ENCODE measurements around the gene LRRIQ3.
"Not testable (repeated sequence)": the region's sequence is repeated elsewhere in the genome, so short reads cannot be mapped to it uniquely, and the experiment has no call there.

Gene LRRIQ3, protein sequence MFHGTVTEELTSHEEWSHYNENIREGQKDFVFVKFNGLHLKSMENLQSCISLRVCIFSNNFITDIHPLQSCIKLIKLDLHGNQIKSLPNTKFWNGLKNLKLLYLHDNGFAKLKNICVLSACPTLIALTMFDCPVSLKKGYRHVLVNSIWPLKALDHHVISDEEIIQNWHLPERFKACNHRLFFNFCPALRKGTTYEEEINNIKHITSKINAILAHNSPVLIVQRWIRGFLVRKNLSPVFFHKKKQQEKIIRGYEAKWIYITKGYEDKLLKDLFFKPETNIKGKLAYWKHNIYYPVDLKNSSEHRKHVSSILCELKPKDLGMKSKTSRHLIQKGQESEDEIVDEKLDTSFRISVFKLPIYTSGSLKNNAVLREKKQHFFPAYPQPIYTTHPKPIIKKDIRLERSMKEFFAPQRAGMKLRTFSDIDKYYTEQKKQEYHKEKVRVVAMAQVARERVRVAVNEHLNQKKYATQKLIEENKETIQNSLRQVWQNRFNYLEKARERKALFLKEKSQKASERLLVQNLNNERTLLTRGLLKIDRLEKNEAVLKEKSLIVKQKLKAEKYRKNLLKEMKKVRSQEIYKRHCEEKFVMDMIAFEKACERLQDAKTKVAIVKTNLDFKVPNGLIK

DNA sequence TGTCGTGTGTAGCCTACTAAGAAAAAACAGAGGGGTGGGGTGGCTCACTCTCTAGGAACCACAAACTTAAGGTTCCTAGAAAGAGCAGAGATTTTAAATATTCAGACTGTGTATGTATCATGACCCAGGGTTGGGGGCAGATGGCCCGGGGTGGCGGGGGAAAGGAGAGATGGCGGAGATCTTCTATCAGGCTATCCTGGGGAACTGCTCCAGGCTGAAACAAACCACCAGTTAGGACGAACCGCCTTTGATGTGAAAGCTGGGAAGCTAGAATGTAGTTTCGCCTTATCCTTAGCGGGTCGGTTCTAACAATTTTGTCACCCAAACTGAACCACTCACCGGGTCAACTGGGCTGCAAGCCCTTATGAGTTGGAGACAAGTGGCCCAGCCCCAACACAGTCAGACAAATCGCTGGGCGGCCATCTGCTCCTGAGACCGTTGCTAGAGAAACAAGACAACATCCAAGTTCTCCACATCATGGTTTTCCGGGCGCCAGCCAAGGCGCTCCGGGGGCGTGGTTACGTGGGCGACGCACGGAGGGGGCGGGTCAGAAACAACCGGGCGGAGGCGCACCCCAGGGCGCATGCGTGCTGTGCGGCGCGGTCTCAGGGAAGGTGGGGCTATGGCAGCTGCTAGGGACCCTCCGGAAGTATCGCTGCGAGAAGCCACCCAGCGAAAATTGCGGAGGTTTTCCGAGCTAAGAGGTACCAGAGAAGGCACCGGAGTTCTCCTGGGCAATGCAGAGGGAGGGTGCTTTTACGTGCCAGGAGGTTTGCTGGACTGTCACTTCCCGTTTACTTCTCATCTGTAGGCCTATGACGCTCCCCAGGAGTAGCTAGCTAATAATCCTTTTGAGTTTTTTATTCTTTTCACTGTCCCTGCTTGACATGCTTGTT lies at the start of gene LRRIQ3, which contains the start of gene FPGT:
Gene LRRIQ3 (minus strand): TSS at position 520 of the 896 bp plus-strand sequence. CDS start 14,492 bp downstream, outside the sequence.
Gene FPGT (plus strand): TSS at position 586 of the 896 bp plus-strand sequence. CDS start 37 bp downstream, at position 623.
- peak; percentile 97 for DNase-seq

DNA sequence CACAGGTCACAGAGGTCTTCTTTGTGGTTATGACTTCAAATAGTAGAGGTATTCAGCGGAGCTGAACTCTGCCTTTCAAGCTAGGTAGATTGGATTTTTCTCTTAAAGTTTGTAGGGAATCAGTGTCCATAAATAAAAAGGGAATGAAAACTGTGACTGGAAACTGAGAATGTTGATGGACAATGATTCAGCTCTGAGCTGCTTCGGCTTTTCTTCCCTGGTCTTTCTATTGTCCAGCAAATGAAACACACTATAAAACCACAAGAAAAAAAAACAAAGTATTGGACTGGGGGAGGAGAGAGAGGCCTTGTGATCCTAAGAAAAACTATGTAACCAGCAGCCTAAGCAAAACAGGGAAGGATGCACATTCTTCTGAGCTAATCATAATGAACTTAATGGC lies 48.3 kb upstream of the LRRIQ3 start:
- DNase-seq: no peak

DNA sequence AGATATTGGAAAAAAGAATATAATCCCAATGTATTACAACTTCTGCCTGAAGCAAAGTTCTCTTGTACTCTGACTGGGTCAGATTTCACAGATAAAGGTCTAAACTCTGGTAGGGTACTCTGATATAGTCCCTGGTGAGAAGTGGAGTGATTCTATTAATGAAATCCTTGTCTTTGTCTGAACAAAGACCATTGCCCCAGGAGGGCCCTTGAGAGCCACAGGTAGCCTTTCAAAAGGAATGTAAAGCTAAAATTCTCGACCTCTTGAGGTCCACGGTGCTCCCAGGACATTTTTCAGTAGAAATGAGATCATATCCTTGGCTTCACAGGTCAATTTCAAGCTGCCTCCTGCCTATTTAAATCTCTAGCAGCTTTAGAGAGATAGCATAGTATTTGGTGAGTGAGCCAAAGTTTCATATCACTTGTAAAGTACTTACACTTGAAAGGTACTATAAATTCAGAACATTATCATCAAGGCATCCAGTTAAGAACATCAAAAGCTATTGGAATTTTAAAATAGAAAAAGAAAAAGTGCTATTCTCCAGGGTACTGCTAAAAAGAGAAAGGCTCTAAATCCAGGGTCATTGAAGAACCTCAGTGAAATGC lies 47.3 kb upstream of the LRRIQ3 start:
- DNase-seq: no peak

DNA sequence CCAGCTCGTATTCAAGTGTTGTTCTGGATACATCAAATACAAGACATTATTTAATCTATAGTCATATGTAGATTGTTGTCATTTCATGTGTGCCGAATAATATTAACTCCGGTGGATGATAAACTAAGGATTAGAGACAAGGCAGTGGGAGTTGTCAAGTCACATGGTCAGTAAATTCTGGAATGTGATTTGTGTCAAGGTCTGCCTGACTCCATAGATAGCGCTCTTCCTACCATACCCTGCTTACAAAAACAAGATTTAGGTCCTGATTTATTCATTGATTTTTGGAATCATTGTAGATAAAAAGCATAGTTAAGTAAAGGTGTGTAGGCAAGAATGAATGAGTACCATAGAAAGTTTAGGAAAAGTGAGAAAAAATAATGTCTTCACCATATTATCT lies 39.8 kb upstream of the LRRIQ3 start:
- DNase-seq: no peak

DNA sequence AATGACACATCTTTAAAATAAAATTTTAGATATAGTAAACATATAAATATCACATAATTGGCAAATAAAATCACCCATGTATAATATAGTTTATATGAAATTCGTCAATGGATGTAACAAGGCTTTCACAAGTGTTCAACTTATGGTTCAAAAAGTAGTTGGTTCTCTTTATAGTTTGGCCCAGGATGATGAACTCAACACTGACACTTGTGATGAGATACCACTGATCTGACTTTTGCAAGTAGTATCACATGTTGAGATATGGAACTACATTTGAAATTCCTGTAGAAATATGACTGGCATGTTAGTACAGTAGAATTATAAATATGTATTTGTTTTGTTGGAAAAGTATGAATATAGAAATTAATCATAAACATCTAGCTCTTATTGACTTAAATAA lies 39.1 kb upstream of the LRRIQ3 start:
- DNase-seq: no peak

DNA sequence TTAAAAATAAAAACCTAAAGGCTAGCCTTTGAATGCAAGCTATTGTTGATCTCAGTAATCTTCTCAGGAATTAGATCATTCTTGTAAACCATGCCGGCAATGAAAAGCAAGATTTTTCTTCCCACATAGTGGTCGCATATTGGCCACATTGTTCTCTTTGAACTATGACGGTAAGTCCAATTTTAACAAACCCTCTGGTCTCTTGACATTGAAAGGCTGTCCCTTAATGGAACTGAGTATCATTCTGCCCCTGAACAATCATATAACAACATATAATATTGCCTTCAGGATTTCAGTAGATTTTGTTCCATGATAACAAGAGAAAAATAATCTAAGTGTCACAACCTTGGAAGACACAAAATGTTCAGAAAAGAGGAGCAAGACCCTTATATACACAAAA lies 38.5 kb upstream of the LRRIQ3 start:
- DNase-seq: no peak

DNA sequence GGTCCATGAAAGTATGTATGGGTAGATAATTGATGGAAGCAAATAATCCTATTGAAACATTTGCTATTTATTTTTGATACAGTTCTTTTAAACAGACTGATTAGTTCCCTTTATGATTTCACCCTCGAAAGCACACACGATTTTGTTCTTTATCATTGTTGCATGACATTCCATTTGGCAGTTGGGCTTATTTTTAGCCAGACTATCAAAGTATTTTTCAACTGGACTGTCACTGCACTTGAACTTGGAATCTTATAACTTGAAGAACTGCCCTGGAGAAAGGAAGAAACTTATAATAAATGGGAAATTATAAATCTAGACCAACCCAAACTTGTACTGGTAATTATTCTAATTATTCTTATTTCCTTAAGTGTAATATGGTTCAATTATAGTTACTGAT lies 37.2 kb upstream of the LRRIQ3 start, which contains the start of gene TNNI3K:
Gene TNNI3K (plus strand): TSS at position 235 of the 400 bp plus-strand sequence. CDS start 65 bp downstream, at position 300.
- DNase-seq: no peak

DNA sequence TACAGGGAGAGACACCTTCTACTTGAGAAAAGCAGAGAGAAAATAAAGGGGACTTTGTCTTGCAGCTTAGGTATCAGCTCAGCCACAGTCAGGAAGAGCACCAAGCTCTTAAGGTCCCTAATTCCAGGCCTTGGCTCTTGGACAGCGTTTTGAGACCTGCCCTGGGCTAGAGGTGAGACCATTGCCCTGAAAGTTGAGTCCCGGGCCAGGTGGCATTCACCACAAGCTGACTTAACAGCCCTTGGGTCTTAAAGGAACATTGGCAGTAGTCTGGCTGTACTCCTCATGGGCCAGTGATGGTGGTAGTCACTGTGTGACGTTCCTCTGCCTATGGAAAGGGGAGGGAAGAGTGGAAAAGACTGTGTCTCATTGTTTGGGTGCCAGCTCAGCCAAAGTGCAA lies 25.5 kb upstream of the LRRIQ3 start:
- no peak for DNase-seq

DNA sequence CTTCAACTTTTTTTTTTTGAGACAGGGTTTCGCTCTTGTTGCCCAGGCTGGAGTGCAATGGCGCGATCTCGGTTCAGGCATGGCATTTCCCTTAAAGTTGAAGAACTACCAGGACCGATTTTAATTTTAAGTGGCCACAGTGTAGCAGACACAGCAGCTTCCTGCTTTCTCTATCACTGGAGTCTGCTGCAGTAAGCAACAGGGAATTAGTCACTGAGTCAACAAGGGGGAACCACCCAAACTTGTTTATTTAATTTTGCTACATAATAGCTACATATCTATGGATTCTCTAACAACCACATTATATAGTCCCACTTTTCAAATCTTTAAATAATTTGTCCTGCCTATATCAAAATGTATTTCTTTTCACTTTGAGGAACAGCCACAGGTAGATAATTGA lies 24.7 kb upstream of the LRRIQ3 start:
- no peak for DNase-seq

DNA sequence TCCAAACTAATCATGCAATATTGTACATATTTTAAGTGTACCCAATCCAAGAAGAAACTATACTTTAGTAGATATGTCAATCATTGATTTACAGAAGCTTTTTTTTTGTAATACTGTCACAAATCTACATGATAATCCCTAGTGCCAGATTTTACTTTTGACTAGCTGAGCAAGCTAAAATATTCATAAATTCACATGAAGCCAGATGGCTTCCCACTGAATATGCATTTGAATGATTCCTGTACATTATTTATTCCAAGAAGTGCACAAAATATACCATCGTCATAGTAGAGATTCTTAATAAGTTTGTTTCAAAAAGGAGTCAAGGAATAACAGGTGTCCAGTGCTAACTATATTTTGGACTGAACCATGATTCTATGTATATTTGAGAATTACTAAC lies 17.3 kb upstream of the LRRIQ3 start:
- no peak for DNase-seq

DNA sequence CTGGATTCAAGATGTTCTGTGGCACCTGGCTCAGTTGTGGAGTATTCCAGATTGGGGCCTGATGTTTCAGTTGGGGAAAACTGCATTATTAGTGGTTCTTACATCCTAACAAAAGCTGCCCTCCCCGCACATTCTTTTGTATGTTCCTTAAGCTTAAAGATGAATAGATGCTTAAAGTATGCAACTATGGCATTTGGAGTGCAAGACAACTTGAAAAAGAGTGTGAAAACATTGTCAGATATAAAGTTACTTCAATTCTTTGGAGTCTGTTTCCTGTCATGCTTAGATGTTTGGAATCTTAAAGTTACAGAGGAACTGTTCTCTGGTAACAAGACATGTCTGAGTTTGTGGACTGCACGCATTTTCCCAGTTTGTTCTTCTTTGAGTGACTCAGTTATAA lies 7.3 kb upstream of the LRRIQ3 start:
- no peak for DNase-seq

DNA sequence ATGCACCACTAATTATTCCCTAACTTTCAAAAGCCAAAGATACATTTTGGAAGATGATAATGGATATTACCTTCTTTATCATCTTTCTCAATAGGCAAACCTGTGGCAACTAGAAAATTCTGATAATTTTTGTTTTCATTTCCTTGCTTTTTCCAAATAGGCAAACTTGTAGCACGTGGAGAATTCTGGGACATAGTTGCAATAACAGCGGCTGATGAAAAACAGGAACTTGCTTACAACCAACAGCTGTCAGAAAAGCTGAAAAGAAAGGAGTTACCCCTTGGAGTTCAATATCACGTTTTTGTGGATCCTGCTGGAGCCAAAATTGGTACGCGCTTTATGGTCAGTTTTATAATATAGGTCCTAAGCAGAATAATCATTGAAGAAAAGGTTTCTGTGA lies 1.5 kb upstream of the LRRIQ3 start:
- DNase-seq: no peak

DNA sequence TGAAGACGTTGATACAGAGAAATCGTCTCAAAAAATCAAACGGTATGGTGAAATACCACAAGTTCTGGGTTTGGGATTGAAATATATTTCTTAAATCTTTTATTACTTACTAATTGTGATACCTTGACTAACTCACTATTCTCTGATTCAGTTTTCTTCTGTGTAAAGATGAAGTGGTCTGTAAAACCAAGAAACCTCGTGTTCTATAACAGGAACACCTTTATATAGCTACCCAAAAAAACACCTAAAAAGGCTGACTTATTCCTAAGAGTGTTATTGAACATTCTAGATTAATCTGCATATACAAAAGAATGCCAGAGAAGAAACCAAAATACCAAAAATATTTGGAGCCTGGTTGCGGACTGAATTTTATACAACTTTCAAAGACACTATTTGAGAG lies 721 bp downstream of the LRRIQ3 start:
- DNase-seq: no peak

DNA sequence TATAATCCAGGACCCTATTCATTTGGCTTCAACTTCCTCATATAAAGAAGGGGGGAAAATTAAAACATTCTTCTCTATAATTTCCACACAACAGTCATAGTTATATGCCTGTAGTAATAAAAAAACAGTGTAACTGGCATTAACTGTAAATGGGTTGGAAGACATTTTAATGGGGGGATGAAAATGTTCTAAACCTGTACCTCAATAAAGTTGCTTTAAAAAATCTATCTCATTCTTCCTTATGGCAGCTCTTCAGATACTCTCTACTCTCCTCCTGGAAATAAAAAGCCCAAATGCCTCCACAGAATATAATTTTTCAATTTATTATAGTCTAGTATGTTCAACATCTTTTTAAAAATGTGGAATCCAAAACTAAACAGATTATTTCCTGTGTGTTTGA lies 2.6 kb downstream of the LRRIQ3 start:
- DNase-seq: no peak

DNA sequence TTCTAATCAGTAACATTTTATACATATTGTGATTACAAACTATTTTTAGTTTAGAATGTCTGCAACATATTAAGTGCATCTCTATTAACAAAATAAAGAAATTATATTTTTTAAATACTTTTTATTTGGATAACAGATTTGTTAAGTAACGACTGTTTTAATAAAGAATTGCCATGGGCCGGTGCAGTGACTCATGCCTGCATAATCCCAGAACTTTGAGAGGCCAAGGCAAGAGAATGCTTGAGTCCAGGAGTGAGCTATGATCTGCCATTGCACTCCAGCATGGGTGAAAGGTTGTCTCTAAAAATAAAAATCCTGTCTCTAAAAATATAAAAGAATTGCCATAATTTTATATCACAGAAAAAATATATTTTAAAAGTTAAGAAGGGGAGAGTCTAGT lies 4.1 kb downstream of the LRRIQ3 start:
- no peak for DNase-seq

DNA sequence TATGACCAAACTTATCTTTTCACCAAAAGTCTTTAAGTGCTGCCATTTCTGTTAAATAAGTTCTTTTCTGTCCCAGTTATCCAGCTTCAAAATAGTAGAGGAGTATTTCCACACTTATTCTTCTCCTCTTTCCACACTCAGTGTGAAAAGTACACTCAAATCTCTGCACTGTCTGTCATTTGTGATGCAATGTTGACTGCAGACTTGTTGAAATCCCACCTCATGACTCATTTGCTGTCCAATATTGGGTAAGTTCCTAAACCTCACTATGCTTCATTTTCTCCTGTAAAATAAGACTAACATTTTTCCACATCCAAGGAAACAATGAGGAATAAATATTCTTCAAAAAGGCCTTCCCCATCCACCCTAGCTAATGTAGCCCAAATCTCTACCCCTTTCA lies 17.5 kb downstream of the LRRIQ3 start:
- no peak for DNase-seq

DNA sequence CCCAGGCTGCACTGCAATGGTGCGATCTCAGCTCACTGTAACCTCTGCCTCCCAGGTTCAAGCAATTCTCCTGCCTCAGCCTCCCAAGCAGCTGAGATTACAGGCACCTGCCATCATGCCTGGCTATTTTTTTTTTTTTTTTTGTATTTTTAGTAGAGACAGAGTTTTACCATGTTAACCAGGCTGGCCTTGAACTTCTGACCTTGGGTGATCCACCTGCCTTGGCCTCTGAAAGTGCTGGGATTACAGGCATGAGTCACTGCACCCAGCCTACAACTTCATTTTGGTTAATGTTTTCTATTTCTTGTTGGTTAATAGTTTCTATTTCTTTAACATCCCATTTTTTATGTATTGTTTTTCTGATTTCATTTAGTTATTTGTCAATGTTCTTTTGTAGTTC lies 23.6 kb downstream of the LRRIQ3 start:
- DNase-seq: not testable (repeated sequence)

DNA sequence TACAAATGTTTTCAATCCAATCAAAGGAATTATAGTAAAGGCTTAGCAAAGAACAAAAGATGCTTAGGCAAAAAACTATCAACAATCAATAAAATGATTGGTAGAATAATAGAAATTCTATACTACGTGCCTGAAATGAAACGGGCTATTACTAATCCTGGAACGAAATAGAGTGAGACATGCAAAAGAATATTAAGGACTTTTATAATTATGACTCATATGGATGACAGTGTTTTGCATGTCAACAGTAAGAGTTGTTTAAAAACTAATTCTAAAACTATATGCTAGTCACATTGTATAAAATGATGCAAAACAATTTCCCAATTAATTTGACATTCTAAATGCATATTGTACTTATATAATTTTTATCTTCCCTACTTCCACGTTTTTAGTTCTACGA lies 35.6 kb downstream of the LRRIQ3 start:
- no peak for DNase-seq

DNA sequence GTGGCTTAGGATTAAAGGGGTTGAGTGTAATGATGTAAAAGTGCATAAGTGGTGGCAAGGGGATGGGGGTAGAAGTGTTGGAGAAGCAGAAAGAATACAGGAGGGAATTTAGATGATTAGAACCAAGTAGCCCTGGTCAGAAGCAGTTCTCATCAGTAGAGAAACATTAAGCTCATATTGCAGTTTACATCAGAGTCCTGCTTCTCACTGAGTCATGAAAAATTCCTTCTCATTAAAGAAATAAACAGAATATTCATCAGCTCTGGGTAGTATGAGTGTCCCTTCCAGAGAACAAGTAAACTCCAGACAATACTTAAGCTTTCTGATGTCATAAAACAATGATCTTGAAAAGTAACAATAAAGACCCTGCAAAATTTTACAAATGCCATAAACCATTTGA lies 36.5 kb downstream of the LRRIQ3 start:
- DNase-seq: no peak

DNA sequence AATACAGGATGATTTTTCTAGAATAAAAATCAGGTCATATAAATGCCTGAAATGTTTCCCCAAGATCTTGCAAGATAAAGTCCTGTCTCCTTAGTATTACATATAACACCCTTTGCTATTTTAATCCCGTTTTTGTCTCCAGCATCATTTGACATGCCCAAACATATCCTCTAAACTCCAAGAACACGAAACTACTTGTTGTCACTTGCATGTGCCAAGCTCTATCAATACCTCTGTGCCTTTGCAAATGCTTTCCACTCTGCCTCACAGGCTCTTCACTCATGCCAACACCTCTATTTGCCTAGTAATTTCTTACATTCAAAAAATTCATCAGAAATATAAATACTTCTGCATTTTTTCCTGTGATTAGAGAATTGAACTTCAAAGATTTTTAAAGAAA lies 37.9 kb downstream of the LRRIQ3 start:
- DNase-seq: no peak

DNA sequence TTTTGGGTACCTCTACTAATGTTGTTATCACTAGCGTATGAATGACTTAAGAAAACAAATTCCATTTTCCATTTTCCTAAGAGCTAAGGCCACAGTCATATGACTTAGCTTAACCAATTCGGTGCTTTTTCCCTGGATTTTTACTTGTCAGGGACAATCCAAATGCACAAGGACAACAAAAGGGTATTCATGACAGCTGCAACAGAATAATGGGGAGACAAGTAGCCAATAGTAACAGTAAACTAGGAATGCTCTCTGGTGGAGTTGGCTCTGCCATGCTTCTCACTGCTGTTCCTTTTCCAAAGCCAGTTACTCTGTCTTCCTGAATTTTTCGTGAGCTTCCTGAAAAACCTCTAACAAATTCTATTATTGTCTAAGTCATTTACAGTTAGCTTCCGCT lies 52.9 kb downstream of the LRRIQ3 start:
- no peak for DNase-seq

DNA sequence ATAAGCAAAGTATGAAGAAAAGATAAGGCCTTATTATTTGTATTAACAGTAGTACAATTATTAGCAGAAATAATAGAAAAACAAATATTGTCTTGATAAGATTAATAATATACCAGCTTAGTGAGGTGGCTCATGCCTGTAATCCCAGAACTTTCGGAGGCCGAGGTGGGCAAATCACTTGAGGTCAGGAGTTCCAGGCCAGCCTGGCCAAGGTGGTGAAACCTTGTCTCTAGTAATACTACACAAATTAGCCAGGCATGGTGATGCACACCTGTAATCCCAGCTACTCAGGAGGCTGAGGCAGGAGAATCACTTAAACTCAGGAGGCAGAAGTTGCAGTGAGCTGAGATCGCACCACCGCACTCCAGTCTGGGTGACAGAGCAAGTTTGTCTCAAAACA lies 80.6 kb downstream of the LRRIQ3 start:
- not testable (repeated sequence) for DNase-seq

DNA sequence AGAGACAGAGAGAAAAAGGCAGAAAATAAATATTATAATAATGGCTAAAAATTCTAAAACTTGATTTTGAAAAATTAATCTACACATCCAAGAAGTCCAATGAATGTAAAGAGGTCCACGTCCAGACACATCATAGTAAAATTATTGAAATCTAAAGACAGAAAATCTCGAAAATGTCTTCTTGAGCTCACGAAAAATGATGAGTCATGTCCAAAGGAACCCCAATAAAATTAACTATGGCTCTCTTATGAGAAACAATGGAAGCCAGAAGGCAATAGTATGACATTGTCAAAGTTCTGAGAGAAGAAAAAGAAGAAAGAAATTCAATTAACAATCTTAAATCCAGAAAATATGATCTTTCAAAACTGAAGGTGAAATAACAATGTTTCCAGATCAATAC lies 84.6 kb downstream of the LRRIQ3 start:
- DNase-seq: no peak

Measured in CD4-positive, alpha-beta T cell treated with Interleukin-17A for 4 hours (primary cell).